SK-N-SH (cell line): ENCODE data around the gene RDX. TPM values are rescaled to one million over a fixed set of nuclear protein-coding genes. Genes with fewer than 3 reads are reported as not detected.

Source experiments
- CTCF ChIA-PET: fragments of 300-600, 350-600 bp; formaldehyde crosslinking; extraction: SDS; loops from one replicate; lab custom pipeline; 2021; lab: Yijun Ruan, JAX
- POLR2A ChIA-PET: fragments of 350-600 bp; sonication (Branson Sonifier 250); formaldehyde crosslinking; extraction: SDS; loops from one replicate; lab custom pipeline; 2020; ENCODE audit warnings: antibody characterized with exemption, inconsistent platforms; lab: Yijun Ruan, JAX
- DNase-seq: peaks from one replicate; pipeline ENCODE4 v3.0.0; 2012
- H2AFZ ChIP-seq: fragments of 200-600 bp; sonication (generic); 2 replicates; pipeline ENCODE4 v1.8.1; 2016; ENCODE audit warnings: antibody characterized with exemption, mild to moderate bottlenecking, low read depth
- H3F3A ChIP-seq: fragments of 200-600 bp; sonication (generic); replicated peaks from 2 replicates; pipeline ENCODE3; 2016; ENCODE audit warnings: antibody characterized with exemption, mild to moderate bottlenecking; ENCODE audit not compliant: insufficient read depth
- H3K27ac ChIP-seq, 2 experiments: fragments of 200-500 bp in 1 of 2; fragments of 200-600 bp in 1 of 2; sonication (Bioruptor generic) in 1 of 2; sonication (generic), shearing (Covaris generic) in 1 of 2; 2 replicates each; pipeline versions ENCODE4 v1.5.1 to v1.6.1; 2014 to 2016; ENCODE audit warnings: low read depth in 2 of 2, inconsistent platforms in 1 of 2, low read length in 1 of 2, mild to moderate bottlenecking in 1 of 2, mixed read lengths in 1 of 2
- H3K27me3 ChIP-seq: fragments of 200-600 bp; sonication (generic), shearing (Covaris generic); 2 replicates; pipeline ENCODE4 v1.6.1; 2016; ENCODE audit warnings: mixed run types; ENCODE audit not compliant: insufficient read depth
- H3K36me3 ChIP-seq, 2 experiments: fragments of 200-500 bp in 1 of 2; fragments of 200-600 bp in 1 of 2; sonication (Bioruptor generic) in 1 of 2; sonication (generic) in 1 of 2; replicated peaks in 1 of 2; 2 replicates each; pipeline versions ENCODE3 to v1.5.1; 2014 to 2016; ENCODE audit warnings: low read length in 1 of 2, mild to moderate bottlenecking in 1 of 2; ENCODE audit not compliant: insufficient read depth in 2 of 2, control insufficient read depth in 1 of 2
- H3K4me1 ChIP-seq, 2 experiments: fragments of 200-500 bp in 1 of 2; fragments of 200-600 bp in 1 of 2; sonication (Bioruptor generic) in 1 of 2; sonication (generic), shearing (Covaris generic) in 1 of 2; 2 replicates each; pipeline versions ENCODE4 v1.5.1 to v1.6.1; 2014 to 2016; ENCODE audit warnings: low read depth in 1 of 2, low read length in 1 of 2, mixed run types in 1 of 2; ENCODE audit not compliant: insufficient read depth in 2 of 2, control insufficient read depth in 1 of 2
- H3K4me2 ChIP-seq: fragments of 200-600 bp; sonication (generic), shearing (Covaris generic); 2 replicates; pipeline ENCODE4 v1.6.1; 2017; ENCODE audit warnings: mixed run types
- H3K4me3 ChIP-seq, 2 experiments: fragments of 200-500 bp in 1 of 2; fragments of 200-600 bp in 1 of 2; sonication (Bioruptor generic) in 1 of 2; sonication (generic), shearing (Covaris generic) in 1 of 2; 2 replicates each; pipeline versions ENCODE4 v1.5.1 to v1.8.1; 2014 to 2016; ENCODE audit warnings: low read depth in 2 of 2, inconsistent platforms in 1 of 2, low read length in 1 of 2, mild to moderate bottlenecking in 1 of 2, mixed read lengths in 1 of 2, moderate library complexity in 1 of 2
- H3K79me2 ChIP-seq: fragments of 200-600 bp; sonication (generic); 2 replicates; pipeline ENCODE4 v1.8.1; 2017; ENCODE audit warnings: mild to moderate bottlenecking; ENCODE audit not compliant: insufficient read depth
- H3K9ac ChIP-seq: fragments of 200-600 bp; sonication (generic); 2 replicates; pipeline ENCODE4 v1.6.1; 2017; ENCODE audit warnings: mixed run types
- H3K9me2 ChIP-seq: fragments of 200-600 bp; sonication (generic); 2 replicates; pipeline ENCODE4 v1.6.1; 2017; ENCODE audit warnings: mixed run types
- H3K9me3 ChIP-seq: fragments of 200-600 bp; sonication (generic); 2 replicates; pipeline ENCODE4 v1.6.1; 2017; ENCODE audit warnings: mixed run types, mild to moderate bottlenecking, moderate library complexity
- H4K20me1 ChIP-seq: fragments of 200-600 bp; sonication (generic); 2 replicates; pipeline ENCODE4 v1.6.1; 2017; ENCODE audit warnings: mild to moderate bottlenecking, mixed run types; ENCODE audit not compliant: insufficient read depth
- CHD2 ChIP-seq: fragments of 150-350 bp; IDR thresholded peaks from 2 replicates; pipeline ENCODE4 v1.6.1; 2018; ENCODE audit warnings: low read length; ENCODE audit not compliant: partially characterized antibody
- ELF1 ChIP-seq: IDR thresholded peaks from 2 replicates; pipeline ENCODE4 v1.4.0; 2012
- EP300 ChIP-seq, 2 experiments: IDR thresholded peaks; 2 replicates each; pipeline versions ENCODE4 v1.4.0 to v1.6.1; 2012; ENCODE audit warnings: borderline replicate concordance in 1 of 2, low read depth in 1 of 2, low read length in 1 of 2
- FOSL2 ChIP-seq: IDR thresholded peaks from 2 replicates; pipeline ENCODE4 v1.4.0; 2012; ENCODE audit warnings: low read depth, mild to moderate bottlenecking, moderate library complexity, borderline replicate concordance
- FOXJ3 ChIP-seq: sonication (generic); formaldehyde crosslinking; IDR thresholded peaks from 2 replicates; pipeline ENCODE4 v1.5.1; 2020; ENCODE audit warnings: mild to moderate bottlenecking, missing genetic modification reagents
- FOXM1 ChIP-seq: IDR thresholded peaks from 2 replicates; pipeline ENCODE4 v1.4.0; 2012; ENCODE audit warnings: low read depth, mild to moderate bottlenecking
- POLR2AphosphoS5 ChIP-seq: IDR thresholded peaks from 2 replicates; pipeline ENCODE4 v1.6.1; 2012; ENCODE audit warnings: low read depth, low read length
- RFX5 ChIP-seq: IDR thresholded peaks from 2 replicates; pipeline ENCODE4 v1.6.1; 2012; ENCODE audit warnings: mild to moderate bottlenecking, improper control_type of control experiment, low read length
- SMC3 ChIP-seq: IDR thresholded peaks from 2 replicates; pipeline ENCODE4 v1.6.1; 2012; ENCODE audit warnings: low read depth, low read length, improper control_type of control experiment
- TCF12 ChIP-seq: IDR thresholded peaks from 2 replicates; pipeline ENCODE4 v1.4.0; 2012
- WGBS: methylation state at CpG from one replicate; pipeline ENCODE4 v1.1.6; 2017; ENCODE audit warnings: low lambda C conversion rate; 5-methylcytosine and 5-hydroxymethylcytosine counted together
- polyA plus RNA-seq, 3 experiments: library from polyadenylated mRNA; depleted of rRNA; stranded (reverse); fragments of >200 nt; gene quantifications; 2 replicates each; pipeline ENCODE4 v1.2.3, GENCODE V29; 2012
- TF ChIP-seq, protein P1 (sequence below): fragments of 150-350 bp; IDR thresholded peaks from 2 replicates; pipeline ENCODE4 v1.6.1; 2017; ENCODE audit warnings: antibody characterized with exemption, low read length, low read depth, borderline replicate concordance
- TF ChIP-seq, protein P2 (sequence below): IDR thresholded peaks from 2 replicates; pipeline ENCODE4; 2012
- TF ChIP-seq, protein P3 (sequence below): IDR thresholded peaks from 2 replicates; pipeline ENCODE4 v1.4.0; 2012; ENCODE audit warnings: low read depth
- TF ChIP-seq, protein P4 (sequence below): fragments of 150-350 bp; IDR thresholded peaks from 2 replicates; pipeline ENCODE4 v1.6.1; 2016; ENCODE audit warnings: mild to moderate bottlenecking, low read depth, low read length

RDX gene
- polyA plus RNA-seq, 1 of the 3 experiments (the other 2 are of a cell fraction) = 29.4 TPM

- ChIA-PET CTCF (interaction anchor here (1.1 to 1.5 kb wide), 3 partner anchors 12 to 16 kb away, joined by 3 to 4 read pairs (median 3); no protein-coding TSS in a partner anchor), POLR2A (no interaction called here)
- no peaks in the 10 kb centered on the region for H4K20me1 ChIP-seq
- no peak overlapping the region for H3K4me3 ChIP-seq
- no peak overlapping the region for H3K9ac ChIP-seq
- no peak overlapping the region for H3K27ac ChIP-seq
- no peaks in the 10 kb centered on the region for H3K36me3 ChIP-seq
- H3K27me3 ChIP-seq = no peaks in the 10 kb centered on the region
- H3K9me3 ChIP-seq = no peaks in the 10 kb centered on the region
- peak overlapping the region; percentile 20; the same call in 1 of the 2 replicates for H3K4me2 ChIP-seq
- WGBS = 92% methylated on average over 7 of the region's 7 CpGs
- TF ChIP-seq CHD2 (no peak), FOXM1 (no peak), SMC3 (no peak), EP300 (IDR thresholded peaks at IDR 0.05; ENCODE audit: borderline replicate concordance in 1 of 2, low read depth in 1 of 2, low read length in 1 of 2) (no peak), POLR2AphosphoS5 (no peak), ELF1 (no peak), RFX5 (no peak)
- TF ChIP-seq, protein P1, sequence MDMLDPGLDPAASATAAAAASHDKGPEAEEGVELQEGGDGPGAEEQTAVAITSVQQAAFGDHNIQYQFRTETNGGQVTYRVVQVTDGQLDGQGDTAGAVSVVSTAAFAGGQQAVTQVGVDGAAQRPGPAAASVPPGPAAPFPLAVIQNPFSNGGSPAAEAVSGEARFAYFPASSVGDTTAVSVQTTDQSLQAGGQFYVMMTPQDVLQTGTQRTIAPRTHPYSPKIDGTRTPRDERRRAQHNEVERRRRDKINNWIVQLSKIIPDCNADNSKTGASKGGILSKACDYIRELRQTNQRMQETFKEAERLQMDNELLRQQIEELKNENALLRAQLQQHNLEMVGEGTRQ = no peak
- TF ChIP-seq, protein P2, sequence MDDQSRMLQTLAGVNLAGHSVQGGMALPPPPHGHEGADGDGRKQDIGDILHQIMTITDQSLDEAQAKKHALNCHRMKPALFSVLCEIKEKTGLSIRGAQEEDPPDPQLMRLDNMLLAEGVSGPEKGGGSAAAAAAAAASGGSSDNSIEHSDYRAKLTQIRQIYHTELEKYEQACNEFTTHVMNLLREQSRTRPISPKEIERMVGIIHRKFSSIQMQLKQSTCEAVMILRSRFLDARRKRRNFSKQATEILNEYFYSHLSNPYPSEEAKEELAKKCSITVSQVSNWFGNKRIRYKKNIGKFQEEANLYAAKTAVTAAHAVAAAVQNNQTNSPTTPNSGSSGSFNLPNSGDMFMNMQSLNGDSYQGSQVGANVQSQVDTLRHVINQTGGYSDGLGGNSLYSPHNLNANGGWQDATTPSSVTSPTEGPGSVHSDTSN = no peak
- TF ChIP-seq, protein P3, sequence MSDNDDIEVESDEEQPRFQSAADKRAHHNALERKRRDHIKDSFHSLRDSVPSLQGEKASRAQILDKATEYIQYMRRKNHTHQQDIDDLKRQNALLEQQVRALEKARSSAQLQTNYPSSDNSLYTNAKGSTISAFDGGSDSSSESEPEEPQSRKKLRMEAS = no peak
- TF ChIP-seq, protein P4, sequence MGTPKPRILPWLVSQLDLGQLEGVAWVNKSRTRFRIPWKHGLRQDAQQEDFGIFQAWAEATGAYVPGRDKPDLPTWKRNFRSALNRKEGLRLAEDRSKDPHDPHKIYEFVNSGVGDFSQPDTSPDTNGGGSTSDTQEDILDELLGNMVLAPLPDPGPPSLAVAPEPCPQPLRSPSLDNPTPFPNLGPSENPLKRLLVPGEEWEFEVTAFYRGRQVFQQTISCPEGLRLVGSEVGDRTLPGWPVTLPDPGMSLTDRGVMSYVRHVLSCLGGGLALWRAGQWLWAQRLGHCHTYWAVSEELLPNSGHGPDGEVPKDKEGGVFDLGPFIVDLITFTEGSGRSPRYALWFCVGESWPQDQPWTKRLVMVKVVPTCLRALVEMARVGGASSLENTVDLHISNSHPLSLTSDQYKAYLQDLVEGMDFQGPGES = no peak
- H3F3A ChIP-seq = no peaks in the 10 kb centered on the region
- DNase-seq = no peak
- H3K79me2 ChIP-seq = no peaks in the 10 kb centered on the region
- no peaks in the 10 kb centered on the region; a peak in 1 of 4 replicates for H3K4me1 ChIP-seq
- H2AFZ ChIP-seq = no peak overlapping the region
- no peaks in the 10 kb centered on the region for H3K9me2 ChIP-seq
Measured at GRCh38 chr11:110185599-110185998, 110.8 kb downstream of the RDX start.

DNA sequence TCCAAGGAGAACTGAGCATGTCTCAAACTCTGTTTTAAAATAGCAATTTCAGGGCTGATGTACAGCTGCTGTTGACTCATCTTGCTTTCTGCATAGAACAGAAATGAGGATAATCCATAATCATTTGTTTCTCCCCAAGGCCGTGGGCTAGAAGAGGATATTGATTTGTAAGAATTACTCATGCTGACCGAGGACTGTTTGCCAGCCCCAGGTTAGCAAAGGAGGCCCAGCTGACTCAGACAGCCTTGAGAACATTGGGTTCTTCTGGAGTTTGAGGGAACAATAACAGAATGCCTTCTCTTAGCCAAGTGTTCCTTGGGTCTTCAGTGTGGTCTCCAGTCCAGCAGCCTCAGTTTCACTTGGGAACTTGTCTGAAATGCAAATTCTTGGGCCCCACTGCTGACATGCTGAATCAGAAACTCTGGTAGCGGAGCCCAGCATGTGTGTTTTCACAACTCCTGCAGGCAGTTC is 111.3 kb downstream of the RDX start:
- Histone ChIP-seq H3K79me2 (no peaks in the 10 kb centered on the region), H3K9me3 (no peaks in the 10 kb centered on the region), H4K20me1 (no peaks in the 10 kb centered on the region), H3F3A (no peaks in the 10 kb centered on the region), H3K27me3 (no peaks in the 10 kb centered on the region), H3K4me3 (no peak overlapping the region), H3K4me1 (no peaks in the 10 kb centered on the region; a peak in 1 of 4 replicates), H2AFZ (no peak overlapping the region), H3K4me2 (peak overlapping the region; percentile 20; the same call in 1 of the 2 replicates), H3K36me3 (no peaks in the 10 kb centered on the region), H3K9me2 (no peaks in the 10 kb centered on the region), H3K27ac (no peak overlapping the region), H3K9ac (no peak overlapping the region)
- ChIA-PET POLR2A (no interaction called here), CTCF (interaction anchor here (1.1 to 1.5 kb wide), 3 partner anchors 11 to 16 kb away, joined by 3 to 4 read pairs (median 3); no protein-coding TSS in a partner anchor)
- WGBS = 35% methylated on average over 3 of the region's 3 CpGs
- TF ChIP-seq FOXJ3 = no peak
- TF ChIP-seq ELF1 = no peak
- peak; percentile 16; the same call in 1 of the 2 replicates for TF ChIP-seq FOSL2
- TF ChIP-seq POLR2AphosphoS5 = no peak
- no peak for TF ChIP-seq TCF12
- DNase-seq = no peak
